ENCODE data around the gene VWA2. TPM values are rescaled to one million over a fixed set of nuclear protein-coding genes. Genes with fewer than 3 reads are reported as not detected.

Gene VWA2
- total RNA-seq, 1 experiment from 2014 or later = not detected

GRCh38 chr10:114281006-114281405 is 42.0 kb downstream of the VWA2 start:
- Histone ChIP-seq H3K4me2 (ENCODE audit: low read length) (no peak overlapping the region), H3K9me2 (ENCODE audit: insufficient read depth) (no peaks in the 10 kb centered on the region), H4K20me1 (ENCODE audit: insufficient read depth) (no peaks in the 10 kb centered on the region), H2AFZ (ENCODE audit: low read depth, low read length, poor library complexity, severe bottlenecking) (no peak overlapping the region), H3K79me2 (ENCODE audit: insufficient read depth, low read length) (no peaks in the 10 kb centered on the region), H3K36me3 (ENCODE audit: control insufficient read depth in 1 of 2, insufficient read depth in 2 of 2, low read length in 2 of 2) (no peaks in the 10 kb centered on the region), H3K27me3 (ENCODE audit: insufficient read depth, low read length) (no peaks in the 10 kb centered on the region), H3K4me1 (ENCODE audit: control insufficient read depth in 1 of 2, insufficient read depth in 2 of 2, low read length in 2 of 2) (no peaks in the 10 kb centered on the region), H3K9ac (ENCODE audit: low read length) (no peak overlapping the region), H3K9me3 (ENCODE audit: control insufficient read depth in 1 of 2, insufficient read depth in 1 of 2, low read depth in 1 of 2, low read length in 2 of 2) (no peaks in the 10 kb centered on the region), H3K27ac (ENCODE audit: low read depth, low read length) (no peak overlapping the region), H3K4me3 (replicated peaks in 1 of 2; ENCODE audit: low read depth in 1 of 2, low read length in 2 of 2) (no peak overlapping the region)
- ChIA-PET CTCF (interaction anchor here (1.0 kb wide), 1 partner anchor 23 kb away, joined by 5 read pairs; no protein-coding TSS in a partner anchor), RAD21 (ENCODE audit: low non-redundant PET in 1 of 2, low total read pairs in 2 of 2, uncharacterized antibody in 2 of 2, unreplicated experiment in 2 of 2) (no interaction called here), POLR2A (no interaction called here)
- BruUV-seq (replicated peaks) = no TSS peak
- no peak for DNase-seq (ENCODE audit: low read depth, low spot score)
- TF ChIP-seq EGR1 (IDR thresholded peaks at IDR 0.05; ENCODE audit: low read depth) (no peak), SIN3A (IDR thresholded peaks at IDR 0.05; ENCODE audit: low read depth) (no peak), SP1 (IDR thresholded peaks at IDR 0.05; ENCODE audit: low read depth) (no peak), CEBPB (IDR thresholded peaks at IDR 0.05; ENCODE audit: low read depth) (no peak), ELF1 (IDR thresholded peaks at IDR 0.05; ENCODE audit: borderline replicate concordance, low read depth) (no peak), JUND (IDR thresholded peaks at IDR 0.05) (no peak), TCF7L2 (IDR thresholded peaks at IDR 0.05; ENCODE audit: borderline replicate concordance, extremely low read depth, insufficient read depth, insufficient read length) (no peak), SRF (IDR thresholded peaks at IDR 0.05; ENCODE audit: low read depth) (no peak), EZH2phosphoT487 (IDR thresholded peaks at IDR 0.05; ENCODE audit: borderline replicate concordance) (no peak)
- TF ChIP-seq, protein P1, sequence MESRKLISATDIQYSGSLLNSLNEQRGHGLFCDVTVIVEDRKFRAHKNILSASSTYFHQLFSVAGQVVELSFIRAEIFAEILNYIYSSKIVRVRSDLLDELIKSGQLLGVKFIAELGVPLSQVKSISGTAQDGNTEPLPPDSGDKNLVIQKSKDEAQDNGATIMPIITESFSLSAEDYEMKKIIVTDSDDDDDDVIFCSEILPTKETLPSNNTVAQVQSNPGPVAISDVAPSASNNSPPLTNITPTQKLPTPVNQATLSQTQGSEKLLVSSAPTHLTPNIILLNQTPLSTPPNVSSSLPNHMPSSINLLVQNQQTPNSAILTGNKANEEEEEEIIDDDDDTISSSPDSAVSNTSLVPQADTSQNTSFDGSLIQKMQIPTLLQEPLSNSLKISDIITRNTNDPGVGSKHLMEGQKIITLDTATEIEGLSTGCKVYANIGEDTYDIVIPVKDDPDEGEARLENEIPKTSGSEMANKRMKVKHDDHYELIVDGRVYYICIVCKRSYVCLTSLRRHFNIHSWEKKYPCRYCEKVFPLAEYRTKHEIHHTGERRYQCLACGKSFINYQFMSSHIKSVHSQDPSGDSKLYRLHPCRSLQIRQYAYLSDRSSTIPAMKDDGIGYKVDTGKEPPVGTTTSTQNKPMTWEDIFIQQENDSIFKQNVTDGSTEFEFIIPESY (IDR thresholded peaks at IDR 0.05; ENCODE audit: extremely low read depth, insufficient replicate concordance, low read length) = no peak
- ATAC-seq = no peak
- intact Hi-C loops (cut with micrococcal nuclease) = no loop called here

Data from HCT116 (cell line).